Progenitor cell of endocrine pancreas (in vitro differentiated cells): ENCODE measurements around the gene MAN1A1. TPM values are rescaled to one million over a fixed set of nuclear protein-coding genes. Genes with fewer than 3 reads are reported as not detected.
"Not testable (repeated sequence)": the region's sequence is repeated elsewhere in the genome, so short reads cannot be mapped to it uniquely, and the experiment has no call there.

Source experiments
- DNase-seq: peaks from one replicate; pipeline ENCODE4 v3.0.0; 2021; ENCODE audit warnings: low spot score; ENCODE audit not compliant: unreplicated experiment
- H3K27ac Mint-ChIP-seq: 2 replicates; pipeline ENCODE4 v1.8.0; 2021; ENCODE audit warnings: mild to moderate bottlenecking, moderate library complexity, mixed read lengths
- H3K27me3 Mint-ChIP-seq: 2 replicates; pipeline ENCODE4 v1.8.0; 2021; ENCODE audit warnings: mixed read lengths
- H3K36me3 Mint-ChIP-seq: 2 replicates; pipeline ENCODE4 v1.8.0; 2022; ENCODE audit warnings: mixed read lengths; ENCODE audit not compliant: insufficient read depth
- H3K4me1 Mint-ChIP-seq: 2 replicates; pipeline ENCODE4 v1.8.0; 2021; ENCODE audit warnings: low read depth, mixed read lengths
- H3K4me3 Mint-ChIP-seq: 2 replicates; pipeline ENCODE4 v1.8.0; 2021; ENCODE audit warnings: low read depth, mild to moderate bottlenecking, moderate library complexity, mixed read lengths
- H3K9me3 Mint-ChIP-seq: 2 replicates; pipeline ENCODE4 v1.8.0; 2021; ENCODE audit warnings: low read depth, mixed read lengths
- total RNA-seq: library from RNA; stranded (reverse); gene quantifications from 2 replicates; pipeline ENCODE4 v1.2.1, GENCODE V29; 2021
- TF ChIP-seq, protein P1 (sequence below): fragments of 200-600 bp; sonication (generic); IDR thresholded peaks from one replicate; pipeline ENCODE4 v1.5.0; 2021; ENCODE audit warnings: antibody characterized with exemption, mild to moderate bottlenecking; ENCODE audit not compliant: unreplicated experiment

The MAN1A1 gene
- total RNA-seq, 1 donor from 2014 or later, result 27.6 TPM

DNA sequence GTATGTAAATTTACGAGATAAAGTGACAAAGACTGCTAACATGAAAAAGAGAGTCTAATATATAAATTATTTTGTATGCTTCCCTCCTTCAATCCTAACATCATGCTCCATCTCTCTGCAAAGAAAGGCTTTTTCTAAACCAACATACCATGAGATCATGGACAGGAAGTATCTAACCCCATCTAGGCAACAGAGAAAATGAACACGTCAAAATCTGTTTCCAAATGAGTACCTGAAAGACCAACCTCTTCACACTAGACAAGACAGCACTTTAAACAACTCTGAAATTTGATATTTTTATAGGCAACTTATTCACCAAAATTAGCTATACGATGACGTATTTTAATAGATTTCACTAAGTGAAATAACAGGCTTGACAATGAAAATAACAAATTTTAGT is 54.6 kb downstream of the MAN1A1 start:
- Mint-ChIP-seq H3K9me3 (no peaks in the 10 kb centered on the region), H3K4me3 (no peak overlapping the region), H3K36me3 (peaks cover 2% of the 10 kb centered on the region), H3K27ac (no peak overlapping the region), H3K4me1 (peaks cover 8% of the 10 kb centered on the region), H3K27me3 (no peaks in the 10 kb centered on the region)
- TF ChIP-seq, protein P1, sequence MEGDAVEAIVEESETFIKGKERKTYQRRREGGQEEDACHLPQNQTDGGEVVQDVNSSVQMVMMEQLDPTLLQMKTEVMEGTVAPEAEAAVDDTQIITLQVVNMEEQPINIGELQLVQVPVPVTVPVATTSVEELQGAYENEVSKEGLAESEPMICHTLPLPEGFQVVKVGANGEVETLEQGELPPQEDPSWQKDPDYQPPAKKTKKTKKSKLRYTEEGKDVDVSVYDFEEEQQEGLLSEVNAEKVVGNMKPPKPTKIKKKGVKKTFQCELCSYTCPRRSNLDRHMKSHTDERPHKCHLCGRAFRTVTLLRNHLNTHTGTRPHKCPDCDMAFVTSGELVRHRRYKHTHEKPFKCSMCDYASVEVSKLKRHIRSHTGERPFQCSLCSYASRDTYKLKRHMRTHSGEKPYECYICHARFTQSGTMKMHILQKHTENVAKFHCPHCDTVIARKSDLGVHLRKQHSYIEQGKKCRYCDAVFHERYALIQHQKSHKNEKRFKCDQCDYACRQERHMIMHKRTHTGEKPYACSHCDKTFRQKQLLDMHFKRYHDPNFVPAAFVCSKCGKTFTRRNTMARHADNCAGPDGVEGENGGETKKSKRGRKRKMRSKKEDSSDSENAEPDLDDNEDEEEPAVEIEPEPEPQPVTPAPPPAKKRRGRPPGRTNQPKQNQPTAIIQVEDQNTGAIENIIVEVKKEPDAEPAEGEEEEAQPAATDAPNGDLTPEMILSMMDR, result no peak
- no peak for DNase-seq

DNA sequence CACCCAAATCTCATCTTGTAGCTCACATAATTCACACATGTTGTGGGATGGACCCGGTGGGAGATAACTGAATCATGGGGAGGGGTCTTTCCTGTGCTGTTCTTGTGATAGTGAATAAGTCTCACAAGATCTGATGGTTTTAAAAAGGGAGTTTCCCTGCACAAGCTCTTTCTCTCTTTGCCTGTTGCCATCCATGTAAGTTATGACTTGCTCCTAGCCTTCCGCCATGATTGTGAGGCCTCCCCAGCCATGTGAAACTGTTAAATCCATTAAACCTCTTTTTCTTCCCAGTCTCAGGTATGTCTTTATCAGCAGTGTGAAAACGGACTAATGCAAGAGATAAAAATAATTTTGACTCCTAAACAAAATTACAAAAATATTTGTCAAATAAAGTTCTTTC is 58.5 kb downstream of the MAN1A1 start:
- H3K27ac Mint-ChIP-seq, H3K4me3 Mint-ChIP-seq: not testable (repeated sequence)

DNA sequence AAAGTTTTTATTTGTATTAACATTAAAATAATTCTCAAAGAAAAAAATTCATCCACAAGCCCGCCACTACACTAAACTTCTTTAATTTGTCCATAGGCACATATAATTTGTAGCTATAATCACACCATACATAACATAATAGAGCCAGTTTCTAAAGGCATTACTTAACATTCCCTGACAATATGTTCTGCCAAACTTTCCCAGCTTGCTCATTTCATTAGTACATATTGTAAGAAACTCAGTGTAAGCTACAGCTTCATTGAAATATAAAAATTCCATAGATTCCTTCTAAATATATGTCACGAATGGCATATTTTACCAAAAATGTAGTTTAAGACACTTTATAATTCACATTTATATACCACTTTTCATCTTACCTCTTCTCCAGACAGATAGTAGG is 59.3 kb downstream of the MAN1A1 start:
- Mint-ChIP-seq H3K9me3 (no peaks in the 10 kb centered on the region), H3K27ac (no peak overlapping the region), H3K4me1 (peaks cover 1% of the 10 kb centered on the region), H3K27me3 (no peaks in the 10 kb centered on the region), H3K36me3 (peaks cover 2% of the 10 kb centered on the region), H3K4me3 (no peak overlapping the region)
- DNase-seq, result no peak
- TF ChIP-seq, protein P1, result no peak

More for the DNA sequence above, 58.5 kb downstream of the MAN1A1 start:
- H3K36me3 Mint-ChIP-seq, H3K4me1 Mint-ChIP-seq, H3K9me3 Mint-ChIP-seq, DNase-seq, H3K27me3 Mint-ChIP-seq: not testable (repeated sequence)

DNA sequence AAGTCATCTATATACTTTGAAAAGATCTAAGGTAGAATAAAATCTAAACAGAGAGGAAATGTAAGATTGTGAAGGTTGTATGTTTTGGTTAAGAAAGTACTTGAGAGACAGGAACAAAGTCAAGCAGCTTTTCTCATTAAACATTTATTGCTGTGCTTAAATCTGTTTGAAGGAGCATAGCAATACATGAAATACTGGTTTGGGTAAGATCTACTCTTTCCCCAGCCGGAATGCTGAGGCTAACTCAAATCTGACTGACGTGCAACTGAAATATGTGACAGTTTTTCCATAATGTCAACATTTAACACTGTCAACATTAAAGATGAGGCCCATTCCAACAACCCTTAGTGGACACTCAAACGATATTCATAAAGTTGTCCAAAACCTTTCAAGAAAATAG is 59.9 kb downstream of the MAN1A1 start:
- no peak for DNase-seq
- H3K27ac Mint-ChIP-seq, result no peak overlapping the region
- H3K9me3 Mint-ChIP-seq, result no peaks in the 10 kb centered on the region
- H3K4me1 Mint-ChIP-seq, result peaks cover 1% of the 10 kb centered on the region
- H3K4me3 Mint-ChIP-seq, result no peak overlapping the region
- TF ChIP-seq, protein P1, result no peak
- H3K27me3 Mint-ChIP-seq, result no peaks in the 10 kb centered on the region
- H3K36me3 Mint-ChIP-seq, result peaks cover 2% of the 10 kb centered on the region

DNA sequence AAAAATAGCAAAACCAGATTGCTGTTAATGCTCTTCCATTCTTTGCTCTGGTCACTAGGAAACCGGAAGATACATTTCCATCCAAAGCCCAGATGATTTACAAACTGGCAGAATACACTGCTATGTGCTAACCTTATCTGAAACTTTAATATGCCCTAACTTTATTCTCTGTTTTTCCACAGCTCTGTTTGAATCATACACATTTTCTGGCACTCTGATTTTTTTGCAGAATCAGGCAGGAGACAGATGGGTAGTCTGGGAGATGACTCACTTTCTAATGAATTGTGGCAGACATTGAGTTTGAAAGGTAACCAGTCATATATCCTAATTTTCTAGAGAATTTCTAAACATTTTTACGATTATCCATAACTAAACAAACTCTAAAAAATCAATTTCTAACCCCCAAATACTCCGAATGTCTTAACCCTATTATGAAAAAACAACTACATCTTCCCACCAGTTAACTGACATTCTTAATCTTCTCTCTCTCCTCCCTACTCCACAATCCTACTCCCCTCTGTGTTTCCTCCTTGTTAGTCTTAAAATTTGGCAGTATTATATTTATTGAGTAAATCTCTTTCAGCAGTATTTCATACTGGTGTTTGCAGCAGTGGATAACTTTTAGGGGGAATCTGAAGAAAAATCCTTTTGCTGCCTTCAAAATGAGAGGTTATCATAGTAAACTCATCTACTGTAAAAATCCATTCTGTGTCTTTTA is 63.5 kb downstream of the MAN1A1 start:
- no peaks in the 10 kb centered on the region for H3K9me3 Mint-ChIP-seq
- H3K36me3 Mint-ChIP-seq, result peaks cover 3% of the 10 kb centered on the region
- H3K27ac Mint-ChIP-seq, result no peak overlapping the region
- TF ChIP-seq, protein P1, result no peak
- H3K27me3 Mint-ChIP-seq, result no peaks in the 10 kb centered on the region
- H3K4me1 Mint-ChIP-seq, result peaks cover 1% of the 10 kb centered on the region
- DNase-seq, result no peak
- H3K4me3 Mint-ChIP-seq, result no peak overlapping the region
